HCT116 (cell line): Measurements from ENCODE around the gene PHF21B. TPM values are rescaled to one million over a fixed set of nuclear protein-coding genes. Genes with fewer than 3 reads are reported as not detected.

ENCODE experiments used
- ATAC-seq: fragments of 200-7000 bp; cut with Tn5 transposase; 2 replicates; pipeline ENCODE4 v1.9.1; 2020; ENCODE audit warnings: mild to moderate bottlenecking, moderate library complexity
- BruUV-seq: library from RNA; stranded (reverse); fragments of 400-500 nt; replicated peaks from 2 replicates; lab custom pipeline; 2021; lab: Mats Ljungman, UMichigan
- CTCF ChIA-PET: fragments of 300-600 bp; sonication (Branson Sonifier 250); formaldehyde crosslinking; loops from one replicate; lab custom pipeline; 2021; ENCODE audit warnings: antibody characterized with exemption; lab: Charles Lee
- POLR2A ChIA-PET: fragments of 300-600, 350-600 bp; sonication (Branson Sonifier 250); formaldehyde crosslinking; loops from one replicate; lab custom pipeline; 2021; ENCODE audit warnings: antibody characterized with exemption; lab: Charles Lee
- RAD21 ChIA-PET, 2 experiments: fragments of 300-600 bp; sonication (Branson Sonifier 250); formaldehyde crosslinking; loops; one replicate each; lab custom pipeline; 2023; ENCODE audit warnings: low total read pairs in 2 of 2; ENCODE audit not compliant: uncharacterized antibody in 2 of 2, unreplicated experiment in 2 of 2, low non-redundant PET in 1 of 2; lab: Charles Lee
- DNase-seq: peaks from one replicate; pipeline ENCODE4 v3.0.0-alpha.2; 2010; ENCODE audit warnings: low read depth, low spot score
- H2AFZ ChIP-seq: fragments of 200-600 bp; shearing (Covaris generic), sonication (generic); 2 replicates; pipeline ENCODE4 v1.6.1; 2017; ENCODE audit warnings: low read depth, mixed run types, mixed read lengths, antibody characterized with exemption, low read length; ENCODE audit not compliant: poor library complexity, severe bottlenecking
- H3K27ac ChIP-seq: 2 replicates; pipeline ENCODE4 v1.5.1; 2012; ENCODE audit warnings: low read depth, low read length
- H3K27me3 ChIP-seq: fragments of 200-600 bp; sonication (generic); 2 replicates; pipeline ENCODE4 v1.6.1; 2016; ENCODE audit warnings: mixed run types, low read length, mixed read lengths; ENCODE audit not compliant: insufficient read depth
- H3K36me3 ChIP-seq, 2 experiments: fragments of 200-500 bp in 1 of 2; fragments of 200-600 bp in 1 of 2; sonication (Bioruptor generic) in 1 of 2; sonication (generic) in 1 of 2; 2 replicates each; pipeline versions ENCODE4 v1.5.1 to v1.6.1; 2014 to 2016; ENCODE audit warnings: low read length in 2 of 2, inconsistent platforms in 1 of 2, mixed read lengths in 1 of 2, mixed run types in 1 of 2; ENCODE audit not compliant: insufficient read depth in 2 of 2, control insufficient read depth in 1 of 2
- H3K4me1 ChIP-seq, 2 experiments: fragments of 200-600 bp in 1 of 2; sonication (generic) in 1 of 2; 2 replicates each; pipeline versions ENCODE4 v1.5.1 to v1.6.1; 2012 to 2017; ENCODE audit warnings: low read length in 2 of 2, inconsistent platforms in 1 of 2, mild to moderate bottlenecking in 1 of 2, mixed read lengths in 1 of 2, mixed run types in 1 of 2, moderate library complexity in 1 of 2; ENCODE audit not compliant: insufficient read depth in 2 of 2, control insufficient read depth in 1 of 2
- H3K4me2 ChIP-seq: fragments of 200-600 bp; sonication (generic); 2 replicates; pipeline ENCODE4 v1.6.1; 2017; ENCODE audit warnings: mixed run types, low read length, mixed read lengths
- H3K4me3 ChIP-seq, 2 experiments: fragments of 200-600 bp in 1 of 2; sonication (generic) in 1 of 2; replicated peaks in 1 of 2; 2 replicates each; pipeline ENCODE4 v1.5.1; 2011 to 2016; ENCODE audit warnings: low read length in 2 of 2, control low read depth in 1 of 2, low read depth in 1 of 2, mild to moderate bottlenecking in 1 of 2, mixed read lengths in 1 of 2, mixed run types in 1 of 2
- H3K79me2 ChIP-seq: fragments of 200-600 bp; sonication (generic); 2 replicates; pipeline ENCODE4 v1.6.1; 2017; ENCODE audit warnings: mild to moderate bottlenecking, mixed run types, low read length, moderate library complexity, mixed read lengths; ENCODE audit not compliant: insufficient read depth
- H3K9ac ChIP-seq: fragments of 200-600 bp; sonication (generic); 2 replicates; pipeline ENCODE4 v1.6.1; 2016; ENCODE audit warnings: low read length, mixed read lengths
- H3K9me2 ChIP-seq: fragments of 200-600 bp; sonication (generic), shearing (Covaris generic); 2 replicates; pipeline ENCODE4 v1.6.1; 2017; ENCODE audit warnings: mixed run types, mild to moderate bottlenecking, moderate library complexity; ENCODE audit not compliant: insufficient read depth
- H3K9me3 ChIP-seq, 2 experiments: fragments of 200-500 bp in 1 of 2; fragments of 200-600 bp in 1 of 2; sonication (Bioruptor generic) in 1 of 2; sonication (generic) in 1 of 2; 2 replicates each; pipeline ENCODE4 v1.6.1; 2014 to 2017; ENCODE audit warnings: low read length in 2 of 2, mixed read lengths in 2 of 2, inconsistent platforms in 1 of 2, low read depth in 1 of 2, mild to moderate bottlenecking in 1 of 2, mixed run types in 1 of 2, moderate library complexity in 1 of 2; ENCODE audit not compliant: control insufficient read depth in 1 of 2, insufficient read depth in 1 of 2
- H4K20me1 ChIP-seq: fragments of 200-600 bp; sonication (generic), shearing (Covaris generic); 2 replicates; pipeline ENCODE4 v1.6.1; 2017; ENCODE audit warnings: mixed run types, mild to moderate bottlenecking, moderate library complexity; ENCODE audit not compliant: insufficient read depth
- CEBPB ChIP-seq: IDR thresholded peaks from 2 replicates; pipeline ENCODE4 v1.6.1; 2012; ENCODE audit warnings: low read depth
- EGR1 ChIP-seq: IDR thresholded peaks from 2 replicates; pipeline ENCODE4 v1.6.1; 2012; ENCODE audit warnings: low read depth
- EZH2 ChIP-seq: fragments of 200-600 bp; sonication (generic); IDR thresholded peaks from 2 replicates; pipeline ENCODE4 v1.6.1; 2017; ENCODE audit warnings: antibody characterized with exemption, mixed run types
- EZH2phosphoT487 ChIP-seq: fragments of 200-600 bp; IDR thresholded peaks from 2 replicates; pipeline ENCODE4 v1.6.1; 2018; ENCODE audit warnings: antibody characterized with exemption, borderline replicate concordance
- FOSL1 ChIP-seq: IDR thresholded peaks from 2 replicates; pipeline ENCODE4 v1.6.1; 2012; ENCODE audit warnings: low read depth
- JUND ChIP-seq: IDR thresholded peaks from 2 replicates; pipeline ENCODE4 v1.6.1; 2012
- POLR2A ChIP-seq: IDR thresholded peaks from 2 replicates; pipeline ENCODE4 v1.7.0; 2011; ENCODE audit warnings: borderline replicate concordance; ENCODE audit not compliant: insufficient read depth, insufficient read length; ENCODE audit errors: extremely low read depth
- POLR2AphosphoS5 ChIP-seq: IDR thresholded peaks from 2 replicates; pipeline ENCODE4 v1.6.1; 2011; ENCODE audit warnings: mild to moderate bottlenecking, low read depth, low read length, moderate library complexity
- SRF ChIP-seq: IDR thresholded peaks from 2 replicates; pipeline ENCODE4 v1.6.1; 2012; ENCODE audit warnings: low read depth
- YY1 ChIP-seq: IDR thresholded peaks from 2 replicates; pipeline ENCODE4 v1.6.1; 2011; ENCODE audit warnings: low read length, low read depth, moderate library complexity, mild to moderate bottlenecking; ENCODE audit not compliant: insufficient replicate concordance; ENCODE audit errors: extremely low read depth
- ZBTB33 ChIP-seq: IDR thresholded peaks from 2 replicates; pipeline ENCODE4 v1.6.1; 2011; ENCODE audit warnings: mild to moderate bottlenecking, low read length, moderate library complexity; ENCODE audit not compliant: insufficient replicate concordance; ENCODE audit errors: extremely low read depth
- ZFX ChIP-seq: fragments of 450-650 bp; IDR thresholded peaks from 2 replicates; pipeline ENCODE4 v1.6.1; 2017
- ZNF274 ChIP-seq: fragments of 200-500 bp; sonication (Bioruptor generic); IDR thresholded peaks from 2 replicates; pipeline ENCODE4 v1.6.1; 2014; ENCODE audit warnings: mild to moderate bottlenecking, low read depth, low read length, inconsistent platforms
- intact Hi-C: fragments of 100-400 bp; cut with micrococcal nuclease; formaldehyde crosslinking; loops from 2 replicates; pipeline ENCODE4 v1.10.0; 2022
- total RNA-seq: library from RNA; stranded (reverse); gene quantifications from one replicate; pipeline ENCODE4 v1.2.1, GENCODE V29; 2021; ENCODE audit not compliant: unreplicated experiment
- TF ChIP-seq, protein P1 (sequence below): IDR thresholded peaks from 2 replicates; pipeline ENCODE4 v1.6.1; 2012
- TF ChIP-seq, protein P2 (sequence below): IDR thresholded peaks from 2 replicates; pipeline ENCODE4 v1.6.1; 2012

PHF21B gene
- total RNA-seq, 1 experiment from 2014 or later: not detected

DNA sequence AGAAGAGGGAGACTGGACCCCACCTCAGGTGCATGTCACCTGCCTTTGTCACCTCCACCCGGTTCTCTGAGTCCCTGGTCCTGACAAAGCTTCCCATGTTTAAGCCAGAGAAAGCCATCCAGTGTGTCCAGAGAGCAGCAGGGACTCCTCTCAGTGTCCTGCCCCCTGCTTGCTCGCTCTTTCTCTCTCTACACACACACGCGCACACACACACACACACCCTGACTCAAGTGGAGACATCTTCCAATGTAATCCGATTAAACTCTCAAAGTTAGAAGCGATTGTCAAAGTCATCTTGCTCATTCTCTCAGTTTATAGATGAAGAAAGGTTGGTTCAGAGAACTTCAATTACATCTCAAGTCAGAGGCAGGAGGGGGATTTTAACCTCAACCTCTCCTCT, 19.7 kb upstream of the PHF21B start:
- Histone ChIP-seq H3K27ac (no peak overlapping the region), H3K4me1 (no peaks in the 10 kb centered on the region), H3K27me3 (peaks cover 45% of the 10 kb centered on the region), H3K4me2 (no peak overlapping the region), H4K20me1 (no peaks in the 10 kb centered on the region), H2AFZ (no peak overlapping the region), H3K9me2 (no peaks in the 10 kb centered on the region), H3K9ac (no peak overlapping the region), H3K79me2 (no peaks in the 10 kb centered on the region), H3K36me3 (no peaks in the 10 kb centered on the region), H3K9me3 (no peaks in the 10 kb centered on the region), H3K4me3 (no peak overlapping the region)
- no peak for TF ChIP-seq EGR1
- no peak for TF ChIP-seq ZBTB33
- TF ChIP-seq FOSL1: no peak
- TF ChIP-seq POLR2A: no peak
- TF ChIP-seq POLR2AphosphoS5: no peak
- no peak for TF ChIP-seq CEBPB
- TF ChIP-seq ZNF274: no peak
- TF ChIP-seq EZH2phosphoT487: no peak
- TF ChIP-seq, protein P1, sequence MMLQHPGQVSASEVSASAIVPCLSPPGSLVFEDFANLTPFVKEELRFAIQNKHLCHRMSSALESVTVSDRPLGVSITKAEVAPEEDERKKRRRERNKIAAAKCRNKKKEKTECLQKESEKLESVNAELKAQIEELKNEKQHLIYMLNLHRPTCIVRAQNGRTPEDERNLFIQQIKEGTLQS: no peak
- no peak for TF ChIP-seq EZH2
- TF ChIP-seq SRF: no peak
- TF ChIP-seq YY1: no peak
- TF ChIP-seq, protein P2, sequence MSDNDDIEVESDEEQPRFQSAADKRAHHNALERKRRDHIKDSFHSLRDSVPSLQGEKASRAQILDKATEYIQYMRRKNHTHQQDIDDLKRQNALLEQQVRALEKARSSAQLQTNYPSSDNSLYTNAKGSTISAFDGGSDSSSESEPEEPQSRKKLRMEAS: no peak
- TF ChIP-seq JUND: no peak
- TF ChIP-seq ZFX: no peak
- ChIA-PET RAD21 (no interaction called here), CTCF (no interaction called here), POLR2A (no interaction called here)
- no TSS peak for BruUV-seq
- intact Hi-C loops: no loop called here
- ATAC-seq (no peak), DNase-seq (no peak)
